Endothelial cell (in vitro differentiated cells): Measurements from ENCODE around the gene MICU1. TPM values are rescaled to one million over a fixed set of nuclear protein-coding genes. Genes with fewer than 3 reads are reported as not detected.
"Not testable (repeated sequence)": the region's sequence is repeated elsewhere in the genome, so short reads cannot be mapped to it uniquely, and the experiment has no call there.

Source experiments
- DNase-seq: peaks from one replicate; pipeline ENCODE4 v3.0.0; 2021; ENCODE audit warnings: low spot score
- H3K27ac Mint-ChIP-seq: one replicate; pipeline ENCODE4 v1.8.0; 2021; ENCODE audit warnings: mixed read lengths, inconsistent platforms; ENCODE audit not compliant: unreplicated experiment
- H3K27me3 Mint-ChIP-seq: one replicate; pipeline ENCODE4 v1.8.0; 2021; ENCODE audit warnings: mild to moderate bottlenecking, moderate library complexity, mixed read lengths, inconsistent platforms; ENCODE audit not compliant: unreplicated experiment
- H3K36me3 Mint-ChIP-seq: one replicate; pipeline ENCODE4 v1.8.0; 2021; ENCODE audit warnings: mild to moderate bottlenecking, low read depth, mixed read lengths, inconsistent platforms; ENCODE audit not compliant: unreplicated experiment
- H3K4me1 Mint-ChIP-seq: one replicate; pipeline ENCODE4 v1.8.0; 2021; ENCODE audit warnings: mild to moderate bottlenecking, mixed read lengths, inconsistent platforms; ENCODE audit not compliant: unreplicated experiment
- H3K4me3 Mint-ChIP-seq: one replicate; pipeline ENCODE4 v1.8.0; 2021; ENCODE audit warnings: mild to moderate bottlenecking, mixed read lengths, inconsistent platforms; ENCODE audit not compliant: unreplicated experiment
- H3K9me3 Mint-ChIP-seq: one replicate; pipeline ENCODE4 v1.8.0; 2021; ENCODE audit warnings: mixed read lengths, inconsistent platforms; ENCODE audit not compliant: unreplicated experiment
- CTCF ChIP-seq: fragments of 200-600 bp; sonication (generic); IDR thresholded peaks from one replicate; pipeline ENCODE4 v1.5.0; 2021; ENCODE audit warnings: antibody characterized with exemption; ENCODE audit not compliant: unreplicated experiment
- total RNA-seq: library from RNA; stranded (reverse); fragmentation: NEBNext Ultra II Directional; extraction: Animal tissue kit (Norgen Biotek cat#: 25700); gene quantifications from one replicate; pipeline ENCODE4 v1.2.1, GENCODE V29; 2021; ENCODE audit not compliant: unreplicated experiment

The MICU1 gene
- total RNA-seq, 1 donor from 2014 or later: 39.9 TPM

- Mint-ChIP-seq H3K27ac (no peak overlapping the region), H3K4me3 (no peak overlapping the region), H3K27me3 (no peaks in the 10 kb centered on the region), H3K9me3 (no peaks in the 10 kb centered on the region), H3K36me3 (no peaks in the 10 kb centered on the region), H3K4me1 (no peaks in the 10 kb centered on the region)
- no peak for TF ChIP-seq CTCF
- DNase-seq: no peak
Observed at GRCh38 chr10:72552857-72553256, 73.0 kb downstream of the MICU1 start.

- no peak overlapping the region for H3K4me3 Mint-ChIP-seq
- H3K9me3 Mint-ChIP-seq: no peaks in the 10 kb centered on the region
- no peaks in the 10 kb centered on the region for H3K27me3 Mint-ChIP-seq
- H3K27ac Mint-ChIP-seq: no peak overlapping the region
- H3K36me3 Mint-ChIP-seq: peaks cover 1% of the 10 kb centered on the region
- no peak for DNase-seq
- H3K4me1 Mint-ChIP-seq: no peaks in the 10 kb centered on the region
- no peak for TF ChIP-seq CTCF
Observed at GRCh38 chr10:72550239-72550638, 75.6 kb downstream of the MICU1 start.

GRCh38 chr10:72545546-72545945 lies 80.3 kb downstream of the MICU1 start:
- Mint-ChIP-seq H3K9me3 (no peaks in the 10 kb centered on the region), H3K36me3 (peaks cover 33% of the 10 kb centered on the region), H3K27ac (no peak overlapping the region), H3K27me3 (no peaks in the 10 kb centered on the region), H3K4me1 (no peaks in the 10 kb centered on the region), H3K4me3 (no peak overlapping the region)
- no peak for TF ChIP-seq CTCF
- DNase-seq: no peak

- not testable (repeated sequence) for H3K27ac Mint-ChIP-seq, H3K4me1 Mint-ChIP-seq, H3K27me3 Mint-ChIP-seq, DNase-seq, H3K9me3 Mint-ChIP-seq
- peak overlapping the region; percentile 18 for H3K4me3 Mint-ChIP-seq
- H3K36me3 Mint-ChIP-seq: peaks cover 37% of the 10 kb centered on the region
Observed at GRCh38 chr10:72543855-72544254, 82.0 kb downstream of the MICU1 start.

GRCh38 chr10:72542396-72542815 lies 83.5 kb downstream of the MICU1 start:
- no peak overlapping the region for H3K27ac Mint-ChIP-seq
- H3K4me3 Mint-ChIP-seq: peak overlapping the region; percentile 69
- no peaks in the 10 kb centered on the region for H3K4me1 Mint-ChIP-seq
- H3K27me3 Mint-ChIP-seq: no peaks in the 10 kb centered on the region
- no peak for TF ChIP-seq CTCF
- H3K36me3 Mint-ChIP-seq: peaks cover 37% of the 10 kb centered on the region
- no peak for DNase-seq
- H3K9me3 Mint-ChIP-seq: no peaks in the 10 kb centered on the region

GRCh38 chr10:72541337-72541736 lies 84.5 kb downstream of the MICU1 start:
- Mint-ChIP-seq H3K27me3 (no peaks in the 10 kb centered on the region), H3K27ac (no peak overlapping the region), H3K9me3 (no peaks in the 10 kb centered on the region), H3K36me3 (peaks cover 37% of the 10 kb centered on the region), H3K4me3 (peak overlapping the region; percentile 62), H3K4me1 (no peaks in the 10 kb centered on the region)
- no peak for DNase-seq
- TF ChIP-seq CTCF: no peak
